ENCODE measurements around the gene PLVAP. TPM values are rescaled to one million over a fixed set of nuclear protein-coding genes. Genes with fewer than 3 reads are reported as not detected.

The PLVAP gene
- total RNA-seq, 1 experiment from 2014 or later = not detected

DNA sequence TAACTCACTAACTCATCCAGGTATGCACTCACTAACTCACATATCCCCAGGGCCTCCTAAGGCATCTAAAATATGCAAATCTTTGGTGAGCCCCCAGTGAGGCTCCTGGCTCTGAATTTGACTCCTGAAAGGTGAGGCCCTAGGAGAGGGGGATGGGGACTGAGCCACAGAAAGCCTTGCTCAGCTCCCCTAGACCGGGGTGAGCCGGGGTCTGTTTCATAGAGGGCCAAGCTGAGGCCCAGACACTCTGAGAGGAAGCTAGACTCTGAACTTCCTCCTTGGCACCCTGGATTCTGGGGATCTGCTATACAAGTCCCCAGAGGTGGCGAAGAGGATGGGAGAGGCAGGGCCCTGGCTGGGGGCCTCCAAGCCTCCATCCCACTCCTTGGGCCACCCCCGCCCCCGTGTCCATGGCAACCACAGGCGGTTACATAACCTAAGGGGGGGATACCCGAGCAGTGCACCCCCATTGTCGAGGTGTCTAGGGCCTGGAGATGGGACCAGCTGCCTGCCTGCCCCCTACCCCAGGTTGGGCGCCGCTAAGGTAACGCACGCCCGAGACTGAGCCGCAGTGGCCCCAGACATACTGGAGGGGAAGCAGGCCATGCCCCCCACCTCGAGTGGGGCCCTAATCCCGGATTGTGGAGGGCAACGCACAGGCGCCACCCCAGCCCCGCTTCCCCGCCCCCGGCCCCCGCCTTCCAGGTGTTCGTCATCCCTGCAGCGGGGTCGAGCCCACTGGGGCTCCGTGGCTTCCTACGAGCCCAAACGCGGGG is 74.6 kb downstream of the PLVAP start:
- no peak overlapping the region for H2BK15ac ChIP-seq (ENCODE audit: low read depth, low read length)
- H4K8ac ChIP-seq (replicated peaks; ENCODE audit: insufficient read length, low read depth, low read length) = no peak overlapping the region
- H3K79me1 ChIP-seq (ENCODE audit: insufficient read depth, low read depth, low read length, poor library complexity, severe bottlenecking) = no peaks in the 10 kb centered on the region
- no peak overlapping the region for H2BK5ac ChIP-seq (ENCODE audit: insufficient read length, low read length)
- Mint-ChIP-seq H3K4me3 (peak overlapping the region; percentile 63 to 76), H3K27me3 (ENCODE audit: low read depth) (no peaks in the 10 kb centered on the region; the same call in 1 of the 2 replicates), H3K9me3 (peaks cover 4% of the 10 kb centered on the region in 2 experiments; a peak in 3 of 5 replicates), H3K27ac (peak overlapping the region in 1 of 3 experiments; percentile 83; a peak in 1 of 7 replicates), H3K36me3 (ENCODE audit: insufficient read depth in 1 of 3, low read depth in 3 of 3) (peaks cover 13 to 22% (median 17%) of the 10 kb centered on the region in 3 experiments), H3K4me1 (peaks cover 21 to 35% of the 10 kb centered on the region in 2 experiments)
- peaks cover 3% of the 10 kb centered on the region; the same call in 1 of the 2 replicates for H3K4me1 ChIP-seq (ENCODE audit: insufficient read depth, low read length)
- no CpG with 5 or more reads among the region's 29 CpGs for WGBS (ENCODE audit: extremely low coverage, insufficient read length, low lambda C conversion rate)
- no peak overlapping the region for H3K9ac ChIP-seq (ENCODE audit: extremely low read depth, insufficient read length, low read length)
- H3K23me2 ChIP-seq (ENCODE audit: insufficient read length, low read depth, low read length, poor library complexity, severe bottlenecking) = peaks cover 6% of the 10 kb centered on the region
- no peak overlapping the region for H2BK20ac ChIP-seq (ENCODE audit: low read depth, low read length, poor library complexity, severe bottlenecking)
- H2AFZ ChIP-seq (ENCODE audit: low read length) = no peak overlapping the region
- H3K23ac ChIP-seq (ENCODE audit: insufficient read length, low read depth, low read length) = no peak overlapping the region
- H3K14ac ChIP-seq (ENCODE audit: insufficient read depth, low read length) = 0 out of 2 replicates have a peak overlapping the region, but pooled peaks have one; percentile 14
- H4K20me1 ChIP-seq (ENCODE audit: control insufficient read depth, insufficient read depth, insufficient read length) = no peaks in the 10 kb centered on the region
- H3K4me2 ChIP-seq (ENCODE audit: insufficient read depth, insufficient read length, low read length) = peak overlapping the region; percentile 48
- H2BK12ac ChIP-seq (ENCODE audit: insufficient read length, low read depth, low read length) = no peak overlapping the region
- no peak overlapping the region for H3K56ac ChIP-seq (ENCODE audit: insufficient read length, low read depth, low read length)
- H3K4ac ChIP-seq (ENCODE audit: low read depth, low read length) = no peak overlapping the region
- no peak overlapping the region for H3K18ac ChIP-seq (ENCODE audit: insufficient read length, low read depth, low read length)
- H2AK5ac ChIP-seq (ENCODE audit: insufficient read length, low read length) = no peak overlapping the region
- no peaks in the 10 kb centered on the region for H3K9me3 ChIP-seq (ENCODE audit: control insufficient read depth, low read depth, low read length)
- no peaks in the 10 kb centered on the region for H3K79me2 ChIP-seq (ENCODE audit: insufficient read depth, low read length)
- TF ChIP-seq, protein P1, sequence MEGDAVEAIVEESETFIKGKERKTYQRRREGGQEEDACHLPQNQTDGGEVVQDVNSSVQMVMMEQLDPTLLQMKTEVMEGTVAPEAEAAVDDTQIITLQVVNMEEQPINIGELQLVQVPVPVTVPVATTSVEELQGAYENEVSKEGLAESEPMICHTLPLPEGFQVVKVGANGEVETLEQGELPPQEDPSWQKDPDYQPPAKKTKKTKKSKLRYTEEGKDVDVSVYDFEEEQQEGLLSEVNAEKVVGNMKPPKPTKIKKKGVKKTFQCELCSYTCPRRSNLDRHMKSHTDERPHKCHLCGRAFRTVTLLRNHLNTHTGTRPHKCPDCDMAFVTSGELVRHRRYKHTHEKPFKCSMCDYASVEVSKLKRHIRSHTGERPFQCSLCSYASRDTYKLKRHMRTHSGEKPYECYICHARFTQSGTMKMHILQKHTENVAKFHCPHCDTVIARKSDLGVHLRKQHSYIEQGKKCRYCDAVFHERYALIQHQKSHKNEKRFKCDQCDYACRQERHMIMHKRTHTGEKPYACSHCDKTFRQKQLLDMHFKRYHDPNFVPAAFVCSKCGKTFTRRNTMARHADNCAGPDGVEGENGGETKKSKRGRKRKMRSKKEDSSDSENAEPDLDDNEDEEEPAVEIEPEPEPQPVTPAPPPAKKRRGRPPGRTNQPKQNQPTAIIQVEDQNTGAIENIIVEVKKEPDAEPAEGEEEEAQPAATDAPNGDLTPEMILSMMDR (conservative IDR thresholded peaks at IDR 0.05) = no peak
- H4K91ac ChIP-seq (ENCODE audit: insufficient read length, low read depth, low read length) = no peak overlapping the region
- H3K27me3 ChIP-seq (ENCODE audit: insufficient read depth, low read length) = no peaks in the 10 kb centered on the region
- no peak overlapping the region for H3T11ph ChIP-seq (ENCODE audit: low read length)
- no peak for DNase-seq
- H4K5ac ChIP-seq (ENCODE audit: insufficient read length, low read depth, low read length) = no peak overlapping the region
- no peak overlapping the region for H2BK120ac ChIP-seq (ENCODE audit: low read depth, low read length, poor library complexity, severe bottlenecking)
- no peak overlapping the region for H3K27ac ChIP-seq (ENCODE audit: insufficient read length, low read depth, low read length)

Other genes with a start within 250 kb of the PLVAP start
- 14.8 and 16.2 TPM in 2 replicates for gene USE1, start 162.0 kb downstream of the PLVAP start, total RNA-seq (2021)
- 25.7 and 26.4 TPM in 2 replicates for gene OCEL1, start 151.1 kb downstream of the PLVAP start, total RNA-seq (2021)
- gene NR2F6, start 131.4 kb downstream of the PLVAP start, total RNA-seq (2021) = 134 and 137 TPM in 2 replicates
- 6.4 and 6.7 TPM in 2 replicates for gene USHBP1, start 112.6 kb downstream of the PLVAP start, total RNA-seq (2021)
- 125 and 130 TPM in 2 replicates for gene BABAM1, start 109.9 kb downstream of the PLVAP start, total RNA-seq (2021)
- gene ANKLE1, start 95.4 kb downstream of the PLVAP start, total RNA-seq (2021) = 15.0 and 16.5 TPM in 2 replicates
- 11.7 and 12.8 TPM in 2 replicates for gene ABHD8, start 73.9 kb downstream of the PLVAP start, total RNA-seq (2021)
- 84.6 and 93.6 TPM in 2 replicates for gene MRPL34, start 71.5 kb downstream of the PLVAP start, total RNA-seq (2021)
- gene DDA1, start 67.8 kb downstream of the PLVAP start, total RNA-seq (2021) = 42.3 and 45.7 TPM in 2 replicates
- 18.9 and 21.9 TPM in 2 replicates for gene ANO8, start 42.5 kb downstream of the PLVAP start, total RNA-seq (2021)
- 62.9 and 71.3 TPM in 2 replicates for gene GTPBP3, start 39.8 kb downstream of the PLVAP start, total RNA-seq (2021)
- 0.68 and 0.75 TPM in 2 replicates for gene CCDC194, start 16.9 kb upstream of the PLVAP start, total RNA-seq (2021)
- 60.7 and 63.3 TPM in 2 replicates for gene BST2, start 28.3 kb upstream of the PLVAP start, total RNA-seq (2021)
- gene MVB12A, start 42.7 kb upstream of the PLVAP start, total RNA-seq (2021) = 49.7 and 50.4 TPM in 2 replicates
- gene TMEM221, start 71.3 kb upstream of the PLVAP start, total RNA-seq (2021) = 1.4 TPM in 2 replicates
- gene NXNL1, start 83.6 kb upstream of the PLVAP start, total RNA-seq (2021) = not detected in 2 replicates
- 6.3 and 6.4 TPM in 2 replicates for gene SLC27A1, start 93.2 kb upstream of the PLVAP start, total RNA-seq (2021)
- 73.1 and 76.0 TPM in 2 replicates for gene PGLS, start 134.3 kb upstream of the PLVAP start, total RNA-seq (2021)
- gene COLGALT1, start 178.3 kb upstream of the PLVAP start, total RNA-seq (2021) = 45.3 and 48.5 TPM in 2 replicates